ENCODE measurements around the gene ADAM12.
"Not testable (repeated sequence)": the region's sequence is repeated elsewhere in the genome, so short reads cannot be mapped to it uniquely, and the experiment has no call there.

Gene ADAM12

GRCh38 chr10:126049759-126050700, 338.2 kb downstream of the ADAM12 start:
- no peak for DNase-seq (ENCODE audit: low spot score)
- in situ Hi-C loops (cut with MboI; ENCODE audit: low pct_unique_long_range_greater_than_20kb, low sequenced_read_pairs, unreplicated experiment), result no loop called here

GRCh38 chr10:126047749-126048148, 340.5 kb downstream of the ADAM12 start:
- in situ Hi-C loops (cut with MboI; ENCODE audit: low pct_unique_long_range_greater_than_20kb, low sequenced_read_pairs, unreplicated experiment); DNase-seq (ENCODE audit: low spot score): not testable (repeated sequence)

More at GRCh38 chr10:126049759-126050700, 338.2 kb downstream of the ADAM12 start:
- no peak for TF ChIP-seq CTCF (IDR thresholded peaks at IDR 0.05; ENCODE audit: extremely low read depth, insufficient read depth, missing control alignments)

- TF ChIP-seq CTCF (IDR thresholded peaks at IDR 0.05; ENCODE audit: extremely low read depth, insufficient read depth, missing control alignments), result no peak
- DNase-seq (ENCODE audit: low spot score), result no peak
- in situ Hi-C loops (cut with MboI; ENCODE audit: low pct_unique_long_range_greater_than_20kb, low sequenced_read_pairs, unreplicated experiment), result no loop called here
Measured at GRCh38 chr10:126046831-126047230, 341.4 kb downstream of the ADAM12 start.

- no peak for TF ChIP-seq CTCF (IDR thresholded peaks at IDR 0.05; ENCODE audit: extremely low read depth, insufficient read depth, missing control alignments)
- DNase-seq (ENCODE audit: low spot score), result no peak
- in situ Hi-C loops (cut with MboI; ENCODE audit: low pct_unique_long_range_greater_than_20kb, low sequenced_read_pairs, unreplicated experiment), result no loop called here
Measured at GRCh38 chr10:126045861-126046260, 342.4 kb downstream of the ADAM12 start.

- no peak for DNase-seq (ENCODE audit: low spot score)
- TF ChIP-seq CTCF (IDR thresholded peaks at IDR 0.05; ENCODE audit: extremely low read depth, insufficient read depth, missing control alignments), result no peak
- in situ Hi-C loops (cut with MboI; ENCODE audit: low pct_unique_long_range_greater_than_20kb, low sequenced_read_pairs, unreplicated experiment), result no loop called here
Measured at GRCh38 chr10:126043389-126043788, 344.9 kb downstream of the ADAM12 start.

GRCh38 chr10:126042906-126043305, 345.4 kb downstream of the ADAM12 start:
- in situ Hi-C loops (cut with MboI; ENCODE audit: low pct_unique_long_range_greater_than_20kb, low sequenced_read_pairs, unreplicated experiment), result no loop called here
- DNase-seq (ENCODE audit: low spot score), result no peak
- no peak for TF ChIP-seq CTCF (IDR thresholded peaks at IDR 0.05; ENCODE audit: extremely low read depth, insufficient read depth, missing control alignments)

- no peak for DNase-seq (ENCODE audit: low spot score)
- in situ Hi-C loops (cut with MboI; ENCODE audit: low pct_unique_long_range_greater_than_20kb, low sequenced_read_pairs, unreplicated experiment), result no loop called here
- TF ChIP-seq CTCF (IDR thresholded peaks at IDR 0.05; ENCODE audit: extremely low read depth, insufficient read depth, missing control alignments), result no peak
Measured at GRCh38 chr10:126042354-126042753, 345.9 kb downstream of the ADAM12 start.

Measured in GM13977 (cell line).